Chondrocyte (in vitro differentiated cells): ENCODE measurements around the gene ZFR2. TPM values are rescaled to one million over a fixed set of nuclear protein-coding genes. Genes with fewer than 3 reads are reported as not detected.
"Not testable (repeated sequence)": the region's sequence is repeated elsewhere in the genome, so short reads cannot be mapped to it uniquely, and the experiment has no call there.

Source experiments
- DNase-seq: peaks from one replicate; pipeline ENCODE4 v3.0.0; 2021; ENCODE audit warnings: mixed read lengths, low spot score
- H3K27ac Mint-ChIP-seq: one replicate; pipeline ENCODE4 v1.8.0; 2021; ENCODE audit warnings: mild to moderate bottlenecking, moderate library complexity, mixed read lengths; ENCODE audit not compliant: unreplicated experiment
- H3K27me3 Mint-ChIP-seq: 2 replicates; pipeline ENCODE4 v1.8.0; 2021; ENCODE audit warnings: low read depth, mixed read lengths
- H3K36me3 Mint-ChIP-seq: 2 replicates; pipeline ENCODE4 v1.8.0; 2021; ENCODE audit warnings: low read depth, mixed read lengths
- H3K4me1 Mint-ChIP-seq: 2 replicates; pipeline ENCODE4 v1.8.0; 2021; ENCODE audit warnings: low read depth, mild to moderate bottlenecking, mixed read lengths
- H3K4me3 Mint-ChIP-seq: one replicate; pipeline ENCODE4 v1.8.0; 2021; ENCODE audit warnings: mild to moderate bottlenecking, moderate library complexity, mixed read lengths; ENCODE audit not compliant: unreplicated experiment
- H3K9me3 Mint-ChIP-seq: 2 replicates; pipeline ENCODE4 v1.8.0; 2021; ENCODE audit warnings: low read depth, mixed read lengths
- total RNA-seq: library from RNA; stranded (reverse); gene quantifications from 3 replicates; pipeline ENCODE4 v1.2.1, GENCODE V29; 2021
- TF ChIP-seq, protein P1 (sequence below): fragments of 200-600 bp; sonication (generic); IDR thresholded peaks from 2 replicates; pipeline ENCODE4 v1.5.0; 2021; ENCODE audit warnings: antibody characterized with exemption, mild to moderate bottlenecking, moderate library complexity

The ZFR2 gene
- total RNA-seq, 1 donor from 2014 or later, result not detected

DNA sequence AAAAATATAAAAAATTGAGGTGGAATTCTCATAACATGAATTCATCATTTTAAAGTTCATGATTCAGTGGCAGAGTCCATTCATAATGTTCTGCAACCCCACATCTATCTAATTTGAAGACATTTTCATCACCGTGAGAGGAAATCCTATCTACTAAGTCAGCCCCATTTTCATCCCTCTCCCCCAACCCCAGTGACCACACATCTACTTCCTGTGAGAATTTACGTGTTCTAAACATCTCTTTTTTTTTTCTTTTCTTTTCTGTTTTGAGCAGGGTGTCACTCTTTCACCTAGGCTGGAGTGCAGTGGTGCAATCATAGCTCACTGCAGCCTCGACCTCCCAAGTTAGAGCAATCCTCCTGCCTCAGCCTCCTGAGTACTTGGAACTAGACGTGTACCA, 29.1 kb upstream of the ZFR2 start:
- TF ChIP-seq, protein P1, sequence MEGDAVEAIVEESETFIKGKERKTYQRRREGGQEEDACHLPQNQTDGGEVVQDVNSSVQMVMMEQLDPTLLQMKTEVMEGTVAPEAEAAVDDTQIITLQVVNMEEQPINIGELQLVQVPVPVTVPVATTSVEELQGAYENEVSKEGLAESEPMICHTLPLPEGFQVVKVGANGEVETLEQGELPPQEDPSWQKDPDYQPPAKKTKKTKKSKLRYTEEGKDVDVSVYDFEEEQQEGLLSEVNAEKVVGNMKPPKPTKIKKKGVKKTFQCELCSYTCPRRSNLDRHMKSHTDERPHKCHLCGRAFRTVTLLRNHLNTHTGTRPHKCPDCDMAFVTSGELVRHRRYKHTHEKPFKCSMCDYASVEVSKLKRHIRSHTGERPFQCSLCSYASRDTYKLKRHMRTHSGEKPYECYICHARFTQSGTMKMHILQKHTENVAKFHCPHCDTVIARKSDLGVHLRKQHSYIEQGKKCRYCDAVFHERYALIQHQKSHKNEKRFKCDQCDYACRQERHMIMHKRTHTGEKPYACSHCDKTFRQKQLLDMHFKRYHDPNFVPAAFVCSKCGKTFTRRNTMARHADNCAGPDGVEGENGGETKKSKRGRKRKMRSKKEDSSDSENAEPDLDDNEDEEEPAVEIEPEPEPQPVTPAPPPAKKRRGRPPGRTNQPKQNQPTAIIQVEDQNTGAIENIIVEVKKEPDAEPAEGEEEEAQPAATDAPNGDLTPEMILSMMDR, result no peak
- H3K36me3 Mint-ChIP-seq, result no peaks in the 10 kb centered on the region
- peaks cover 30% of the 10 kb centered on the region for H3K27me3 Mint-ChIP-seq
- no peaks in the 10 kb centered on the region for H3K4me1 Mint-ChIP-seq
- H3K27ac Mint-ChIP-seq, result no peak overlapping the region
- no peak for DNase-seq
- H3K4me3 Mint-ChIP-seq, result no peak overlapping the region
- H3K9me3 Mint-ChIP-seq, result peaks cover 3% of the 10 kb centered on the region

DNA sequence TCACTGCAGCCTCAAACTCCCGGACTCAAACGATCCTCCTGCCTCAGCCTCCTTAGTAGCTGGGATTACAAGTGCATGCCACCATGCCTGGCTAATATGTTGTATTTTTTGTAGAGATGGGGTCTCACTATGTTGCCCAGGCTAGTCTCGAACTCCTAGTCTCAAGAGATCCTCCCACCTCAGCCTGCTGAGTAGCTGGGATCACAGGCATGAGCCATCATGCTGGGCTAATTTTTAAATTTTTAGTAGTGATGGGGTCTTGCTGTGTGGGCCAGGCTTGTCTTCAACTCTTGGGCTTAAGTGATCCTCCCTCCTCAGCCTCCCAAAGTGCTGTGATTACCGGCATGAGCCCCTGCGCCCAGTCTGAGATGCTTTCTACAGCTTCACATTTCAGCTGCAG, 26.9 kb upstream of the ZFR2 start:
- peaks cover 25% of the 10 kb centered on the region for H3K27me3 Mint-ChIP-seq

DNA sequence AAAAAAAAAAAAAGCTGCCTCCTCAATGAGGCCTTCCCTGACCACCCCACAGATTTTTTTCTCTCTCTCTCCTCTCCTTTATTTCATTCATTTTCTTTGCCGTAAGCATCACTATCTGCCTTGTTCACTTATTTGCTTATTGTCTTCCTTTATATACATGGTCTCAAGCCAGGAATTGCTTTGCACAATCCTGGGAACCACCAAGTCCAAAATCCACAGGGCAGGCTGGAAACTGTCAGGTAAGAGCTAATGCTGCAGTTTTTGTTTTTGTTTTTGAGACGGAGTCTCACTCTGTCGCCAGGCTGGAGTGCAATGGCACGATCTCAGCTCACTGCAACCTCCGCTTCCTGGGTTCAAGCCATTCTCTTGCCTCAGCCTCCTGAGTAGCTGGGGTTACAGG, 26.1 kb upstream of the ZFR2 start:
- H3K4me3 Mint-ChIP-seq, H3K36me3 Mint-ChIP-seq, H3K27ac Mint-ChIP-seq, H3K4me1 Mint-ChIP-seq, H3K9me3 Mint-ChIP-seq, DNase-seq: not testable (repeated sequence)
- peaks cover 20% of the 10 kb centered on the region for H3K27me3 Mint-ChIP-seq

More for the DNA sequence above, 26.9 kb upstream of the ZFR2 start:
- DNase-seq, result no peak
- Mint-ChIP-seq H3K36me3 (no peaks in the 10 kb centered on the region), H3K27ac (no peak overlapping the region), H3K4me3 (no peak overlapping the region), H3K9me3 (peaks cover 3% of the 10 kb centered on the region), H3K4me1 (no peaks in the 10 kb centered on the region)
- TF ChIP-seq, protein P1, result no peak

DNA sequence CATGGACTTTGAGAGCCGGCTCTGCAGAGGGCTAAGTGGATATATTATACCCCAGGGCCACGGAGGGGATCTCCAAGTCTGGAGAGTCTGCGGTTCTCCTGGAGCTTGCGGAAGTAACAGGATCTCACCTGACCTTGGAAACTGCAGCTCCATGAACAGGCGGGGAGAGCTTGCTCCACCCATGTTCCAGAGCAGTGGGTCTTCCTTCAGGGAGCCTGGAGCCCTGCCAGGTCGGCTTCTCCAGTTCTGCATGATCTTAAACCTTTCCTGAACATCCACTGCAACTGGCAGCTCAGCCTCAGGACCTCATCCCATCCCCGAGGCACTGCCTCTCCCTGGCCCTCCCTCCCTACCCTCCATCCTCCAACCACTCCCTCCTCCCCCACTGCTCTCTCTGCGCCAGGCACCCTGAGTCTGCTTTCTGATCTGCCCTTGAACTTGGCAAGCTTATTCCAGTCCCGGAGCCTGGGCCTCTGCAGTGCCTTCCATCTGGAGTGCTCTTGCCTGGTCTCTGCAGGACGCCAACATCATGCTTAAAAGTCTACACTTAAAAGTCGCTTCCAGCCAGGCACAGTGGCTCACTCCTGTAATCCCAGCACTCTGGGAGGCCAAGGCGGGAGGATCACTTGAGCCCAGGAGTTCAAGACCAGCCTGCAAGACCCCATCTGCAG, 24.8 kb upstream of the ZFR2 start:
- TF ChIP-seq, protein P1, result no peak
- H3K9me3 Mint-ChIP-seq, result peaks cover 3% of the 10 kb centered on the region

DNA sequence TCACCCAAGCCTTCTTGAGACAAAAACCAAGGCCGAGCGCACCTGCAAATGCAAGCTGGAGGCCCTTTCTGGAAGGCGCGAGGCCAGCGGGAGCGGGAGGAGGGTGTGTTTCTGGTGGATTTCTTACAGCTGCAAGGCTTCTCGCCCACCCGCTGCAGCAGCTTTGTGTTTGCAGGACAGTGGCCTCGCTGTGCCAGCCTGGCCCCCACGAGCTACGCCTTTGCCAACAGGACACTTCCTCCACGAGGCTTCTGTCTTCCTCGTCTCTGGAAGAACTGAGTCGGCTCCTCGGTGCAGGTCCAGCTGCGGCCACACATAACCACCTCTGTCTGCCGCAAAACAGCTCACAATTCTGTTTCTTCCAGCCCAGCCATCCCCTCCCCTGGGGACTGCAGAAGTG, 21.8 kb upstream of the ZFR2 start:
- H3K27ac Mint-ChIP-seq, result no peak overlapping the region
- H3K4me1 Mint-ChIP-seq, result no peaks in the 10 kb centered on the region
- TF ChIP-seq, protein P1, result no peak
- peaks cover 10% of the 10 kb centered on the region for H3K27me3 Mint-ChIP-seq
- H3K9me3 Mint-ChIP-seq, result no peaks in the 10 kb centered on the region
- DNase-seq, result no peak
- no peaks in the 10 kb centered on the region for H3K36me3 Mint-ChIP-seq
- H3K4me3 Mint-ChIP-seq, result no peak overlapping the region

More for the DNA sequence above, 24.8 kb upstream of the ZFR2 start:
- H3K27me3 Mint-ChIP-seq, result peaks cover 18% of the 10 kb centered on the region
- H3K4me1 Mint-ChIP-seq, result no peaks in the 10 kb centered on the region
- H3K27ac Mint-ChIP-seq, result no peak overlapping the region
- no peak overlapping the region for H3K4me3 Mint-ChIP-seq
- no peaks in the 10 kb centered on the region for H3K36me3 Mint-ChIP-seq
- DNase-seq, result no peak

DNA sequence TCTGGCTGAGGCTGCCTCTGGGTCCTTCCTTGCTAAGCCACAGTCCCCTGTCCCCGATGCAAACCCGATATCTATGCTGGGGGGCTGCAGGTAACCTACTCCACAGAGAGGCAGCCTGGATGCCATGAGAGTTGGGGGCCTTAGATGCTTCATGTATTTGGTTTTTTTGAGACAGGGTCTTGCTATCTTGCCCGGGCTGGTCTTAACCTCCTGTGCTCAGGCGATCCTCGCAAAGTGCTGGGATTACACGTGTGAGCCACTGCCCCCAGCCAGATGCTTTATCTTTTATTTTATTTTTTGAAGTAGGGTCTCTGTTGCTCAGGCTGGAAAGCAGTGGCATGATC, 13.2 kb upstream of the ZFR2 start:
- TF ChIP-seq, protein P1, result no peak
- Mint-ChIP-seq H3K27ac (no peak overlapping the region), H3K27me3 (peaks cover 36% of the 10 kb centered on the region), H3K4me3 (no peak overlapping the region), H3K9me3 (no peaks in the 10 kb centered on the region), H3K36me3 (no peaks in the 10 kb centered on the region), H3K4me1 (peaks cover 6% of the 10 kb centered on the region)
- no peak for DNase-seq
